Endothelial cell of hepatic sinusoid (primary cell): ENCODE measurements around the gene ZNF664.
"Not testable (repeated sequence)": the region's sequence is repeated elsewhere in the genome, so short reads cannot be mapped to it uniquely, and the experiment has no call there.

Experiments used
- in situ Hi-C: cut with HindIII; loops from 2 replicates; pipeline ENCODE4 v1.10.0; 2017; ENCODE audit warnings: low sequenced_read_pairs

ZNF664 gene

GRCh38 chr12:123940627-123940966, 32.4 kb upstream of the ZNF664 start:
- in situ Hi-C loops = no loop called here

GRCh38 chr12:123941000-123941399, 32.0 kb upstream of the ZNF664 start:
- in situ Hi-C loops = no loop called here

GRCh38 chr12:123941624-123942237, 31.3 kb upstream of the ZNF664 start:
- in situ Hi-C loops = no loop called here

GRCh38 chr12:123942238-123942653, 30.8 kb upstream of the ZNF664 start:
- in situ Hi-C loops = no loop called here

GRCh38 chr12:123942911-123943648, 29.9 kb upstream of the ZNF664 start:
- in situ Hi-C loops = no loop called here

GRCh38 chr12:123943816-123944215, 29.2 kb upstream of the ZNF664 start:
- in situ Hi-C loops = no loop called here

GRCh38 chr12:123944696-123945095, 28.3 kb upstream of the ZNF664 start:
- in situ Hi-C loops = no loop called here

GRCh38 chr12:123945287-123946151, 27.5 kb upstream of the ZNF664 start:
- in situ Hi-C loops = no loop called here

GRCh38 chr12:123946152-123946515, 26.9 kb upstream of the ZNF664 start:
- in situ Hi-C loops = no loop called here

- in situ Hi-C loops = not testable (repeated sequence)
Measured at GRCh38 chr12:123946516-123947505, 26.2 kb upstream of the ZNF664 start.

- in situ Hi-C loops = not testable (repeated sequence)
Measured at GRCh38 chr12:123947531-123947930, 25.5 kb upstream of the ZNF664 start.

GRCh38 chr12:123948401-123948795, 24.6 kb upstream of the ZNF664 start:
- in situ Hi-C loops = no loop called here

GRCh38 chr12:123948796-123949769, 23.9 kb upstream of the ZNF664 start:
- in situ Hi-C loops = no loop called here

GRCh38 chr12:123949770-123950165, 23.2 kb upstream of the ZNF664 start:
- in situ Hi-C loops = no loop called here

- in situ Hi-C loops = no loop called here
Measured at GRCh38 chr12:123950476-123951349, 22.3 kb upstream of the ZNF664 start.

GRCh38 chr12:123951467-123951866, 21.5 kb upstream of the ZNF664 start:
- in situ Hi-C loops = no loop called here

GRCh38 chr12:123952037-123952436, 21.0 kb upstream of the ZNF664 start:
- in situ Hi-C loops = no loop called here

- in situ Hi-C loops = no loop called here
Measured at GRCh38 chr12:123954647-123955350, 18.2 kb upstream of the ZNF664 start.
